OCI-M1 (cell line): ENCODE data around the gene TPO.

Experiments used
- DNase-seq: peaks from one replicate; lab custom pipeline; 2025; lab: John Stamatoyannopoulos, UW

Gene TPO

DNA sequence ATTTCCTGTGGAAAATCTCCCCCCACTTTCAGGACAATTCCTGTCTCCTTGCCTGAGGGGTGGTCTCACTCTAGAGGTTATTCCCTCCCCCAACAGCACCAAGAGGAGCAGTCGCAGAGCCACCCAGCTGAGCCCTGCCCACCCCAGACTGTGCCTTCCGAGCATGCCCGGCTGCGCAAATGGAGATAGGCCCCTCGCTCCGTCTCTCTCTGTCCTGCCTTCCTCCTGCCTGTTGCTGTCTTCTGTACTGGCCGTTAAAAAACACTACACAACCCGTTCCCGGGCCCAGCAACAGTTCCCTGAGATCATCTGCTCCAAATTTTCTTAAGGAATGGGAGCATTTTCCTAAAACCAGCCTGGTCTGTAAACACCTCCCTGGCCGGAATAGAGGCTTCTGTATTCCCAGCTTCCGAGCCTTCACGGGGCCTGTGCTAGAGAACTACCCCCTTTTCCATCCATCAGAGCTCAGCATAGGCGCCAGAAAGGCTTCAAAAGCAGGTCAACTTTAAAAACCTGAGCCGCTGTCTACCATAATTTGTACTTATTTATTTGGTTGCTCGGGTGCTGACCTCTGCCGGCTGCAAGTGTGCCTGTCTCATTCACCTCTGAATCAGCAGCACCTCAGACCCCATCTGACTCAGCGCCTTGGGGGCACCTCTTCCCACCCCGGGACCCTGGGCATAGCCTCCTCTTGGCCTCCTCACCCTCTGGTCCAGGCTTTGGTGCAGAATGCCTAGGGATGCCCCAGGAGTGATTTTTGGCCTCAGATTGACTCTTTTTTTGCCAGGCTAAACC, 171.6 kb downstream of the TPO start:
- no peak for DNase-seq

DNA sequence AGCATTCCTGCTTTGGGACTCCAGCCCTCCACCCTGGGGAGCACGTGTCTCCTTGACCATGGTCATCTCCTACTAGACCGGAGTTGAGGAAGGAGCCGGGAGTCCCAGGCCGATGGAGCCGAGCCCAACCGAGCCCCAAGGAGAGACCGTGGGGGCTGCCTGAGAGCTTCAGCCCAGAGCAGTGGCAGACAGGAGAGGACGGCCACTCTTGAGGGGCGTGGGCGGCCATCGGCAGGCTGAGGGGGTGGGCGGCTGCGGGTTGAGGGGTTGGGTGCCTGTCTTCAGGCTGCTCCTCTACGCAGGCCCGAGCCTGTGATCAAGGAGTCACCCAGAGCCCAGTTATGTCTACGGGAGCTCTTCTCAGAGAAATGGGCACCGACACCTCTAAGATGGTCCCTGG, 172.4 kb downstream of the TPO start:
- no peak for DNase-seq

DNA sequence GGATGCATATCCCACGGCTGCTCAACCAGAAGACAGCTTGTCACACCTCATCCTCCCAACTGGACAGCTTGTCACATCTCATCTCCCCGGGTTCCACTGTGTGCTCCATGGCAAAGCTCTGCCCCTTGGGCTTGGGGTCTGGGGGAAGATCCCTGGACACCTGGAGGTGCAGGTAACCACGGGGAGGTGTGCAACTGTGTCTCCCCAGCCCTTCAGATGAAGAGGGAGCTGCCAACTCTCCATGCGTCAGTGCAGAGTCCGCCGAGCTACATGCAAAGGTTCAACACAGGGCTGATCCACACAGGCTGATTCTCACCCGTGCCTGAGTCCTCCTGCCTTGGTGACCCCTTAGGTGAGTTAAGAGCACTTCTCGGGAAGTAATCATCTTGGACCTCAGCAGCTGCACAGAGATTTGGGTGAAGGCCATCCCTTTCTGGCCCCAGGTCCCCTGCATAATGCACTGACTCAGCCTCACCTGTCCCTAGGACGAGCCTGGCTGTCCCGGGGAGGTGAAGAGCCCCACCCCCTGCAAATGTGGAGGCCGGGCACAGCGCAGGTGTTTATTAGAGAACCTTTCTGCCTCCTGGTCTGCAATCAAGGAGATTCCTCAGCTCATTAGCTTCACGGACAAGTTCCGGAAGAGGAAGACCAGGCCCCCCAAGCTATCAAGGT, 173.1 kb downstream of the TPO start:
- no peak for DNase-seq

DNA sequence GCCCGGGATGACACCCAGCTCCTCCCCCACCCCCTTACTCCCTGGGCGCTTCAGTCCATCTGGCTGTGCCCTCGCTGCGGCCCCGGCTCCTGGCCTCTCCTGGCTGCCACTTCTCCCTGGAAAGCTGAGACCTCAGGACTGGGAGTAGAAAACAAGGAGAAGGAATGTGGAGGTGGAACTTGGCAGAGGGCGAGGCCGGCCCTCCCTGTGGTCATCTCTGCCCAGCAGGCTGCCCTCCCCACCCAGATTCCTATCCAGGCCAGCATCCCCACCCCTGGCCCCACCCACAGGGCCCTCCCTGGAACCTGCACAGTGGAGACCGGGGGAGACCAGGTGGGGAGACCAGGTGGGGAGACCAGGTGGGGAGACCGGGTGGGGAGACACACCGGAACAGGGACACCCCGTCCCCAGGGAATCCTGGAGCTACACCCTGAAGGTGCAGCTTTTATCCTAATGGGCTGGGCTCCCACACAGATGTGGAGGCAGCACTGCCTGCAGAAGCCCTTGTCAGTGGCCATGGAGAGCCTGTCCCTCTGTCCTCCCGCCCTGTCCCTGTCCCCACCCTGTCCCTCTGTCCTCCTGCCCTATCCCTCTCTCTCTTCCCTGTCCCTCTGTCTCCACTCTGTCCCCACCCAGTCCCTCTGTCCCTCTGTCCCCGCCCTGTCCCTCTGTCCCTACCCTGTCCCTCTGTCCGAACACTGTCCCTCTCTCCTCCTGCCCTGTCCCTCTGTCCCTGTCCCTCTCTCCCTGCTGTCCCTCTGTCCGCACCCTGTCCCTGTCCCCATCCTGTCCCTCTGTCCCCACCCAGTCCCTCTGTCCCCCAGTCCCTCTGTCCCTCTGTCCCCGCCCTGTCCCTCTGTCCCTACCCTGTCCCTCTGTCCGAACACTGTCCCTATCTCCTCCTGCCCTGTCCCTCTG, 173.9 kb downstream of the TPO start:
- no peak for DNase-seq

DNA sequence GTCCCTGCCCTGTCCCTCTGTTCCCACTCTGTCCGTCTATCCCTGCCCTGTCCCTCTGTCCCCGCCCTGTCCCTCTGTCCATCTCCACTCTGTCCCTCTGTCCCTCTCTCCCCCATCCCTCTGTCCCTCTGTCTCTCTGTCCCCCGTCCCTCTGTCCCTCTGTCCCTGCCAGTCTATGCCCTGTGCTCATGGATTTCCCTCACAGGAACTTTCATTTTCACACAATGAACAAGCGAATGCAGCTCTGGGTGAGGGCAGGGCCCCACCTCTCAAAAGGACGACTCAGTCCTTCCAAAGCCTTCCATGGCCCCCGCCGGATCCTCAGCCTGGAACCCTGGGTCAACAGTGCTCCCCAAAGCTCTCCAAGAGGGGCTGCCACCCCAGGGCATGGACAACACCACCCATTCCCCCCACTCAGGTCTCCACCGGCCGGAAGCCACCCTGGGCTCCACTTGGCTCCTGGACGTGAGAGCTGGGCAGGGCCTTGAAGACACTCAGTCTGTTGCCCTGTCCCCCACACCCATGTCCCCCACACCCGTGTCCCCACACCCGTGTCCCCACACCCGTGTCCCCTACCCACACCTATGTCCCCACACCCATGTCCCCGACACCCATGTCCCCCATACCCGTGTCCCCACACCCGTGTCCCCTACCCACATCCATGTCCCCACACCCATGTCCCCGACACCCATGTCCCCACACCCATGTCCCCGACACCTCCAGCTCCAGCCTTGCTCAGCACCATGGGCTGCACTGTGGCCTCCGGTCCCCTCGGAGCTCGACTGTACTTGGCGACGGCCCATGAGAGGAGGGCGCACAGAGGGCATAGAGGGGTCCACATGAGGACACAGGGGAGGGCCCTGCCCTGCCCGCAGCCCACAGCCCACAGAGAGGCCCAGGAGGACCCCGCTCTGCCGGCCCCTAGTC, 175.1 kb downstream of the TPO start:
- DNase-seq = no peak

DNA sequence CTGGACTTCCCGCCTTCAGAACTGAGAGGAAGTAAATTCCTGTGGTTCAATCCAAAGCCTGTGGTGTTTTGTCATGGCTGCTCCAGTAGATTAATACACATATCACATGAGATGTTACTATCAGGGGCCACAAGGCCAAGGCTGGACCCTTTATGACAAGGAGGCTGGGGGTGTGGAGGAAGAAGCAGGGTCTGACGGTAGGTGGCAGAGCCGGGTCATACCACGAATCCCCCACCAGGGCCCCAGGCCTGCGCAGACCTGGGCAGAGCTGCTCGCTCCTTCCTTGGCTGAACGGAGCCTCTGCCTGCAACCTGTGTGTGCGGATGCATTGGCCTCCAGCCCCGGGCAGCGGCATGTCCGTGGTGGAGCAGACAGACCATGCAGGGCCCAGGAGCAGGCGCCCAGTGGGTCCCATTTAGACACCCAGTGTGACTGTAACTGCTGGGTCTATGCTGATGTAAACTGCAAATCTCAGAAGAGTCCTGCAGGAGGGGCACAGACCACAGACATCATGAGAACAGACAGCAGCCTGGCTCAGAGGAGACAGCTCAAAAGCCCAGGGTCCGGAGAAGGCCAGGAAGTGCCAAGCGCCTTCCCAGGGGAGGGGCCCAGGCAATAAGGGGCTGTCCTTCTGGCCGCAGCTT, 175.8 kb downstream of the TPO start:
- DNase-seq = no peak

DNA sequence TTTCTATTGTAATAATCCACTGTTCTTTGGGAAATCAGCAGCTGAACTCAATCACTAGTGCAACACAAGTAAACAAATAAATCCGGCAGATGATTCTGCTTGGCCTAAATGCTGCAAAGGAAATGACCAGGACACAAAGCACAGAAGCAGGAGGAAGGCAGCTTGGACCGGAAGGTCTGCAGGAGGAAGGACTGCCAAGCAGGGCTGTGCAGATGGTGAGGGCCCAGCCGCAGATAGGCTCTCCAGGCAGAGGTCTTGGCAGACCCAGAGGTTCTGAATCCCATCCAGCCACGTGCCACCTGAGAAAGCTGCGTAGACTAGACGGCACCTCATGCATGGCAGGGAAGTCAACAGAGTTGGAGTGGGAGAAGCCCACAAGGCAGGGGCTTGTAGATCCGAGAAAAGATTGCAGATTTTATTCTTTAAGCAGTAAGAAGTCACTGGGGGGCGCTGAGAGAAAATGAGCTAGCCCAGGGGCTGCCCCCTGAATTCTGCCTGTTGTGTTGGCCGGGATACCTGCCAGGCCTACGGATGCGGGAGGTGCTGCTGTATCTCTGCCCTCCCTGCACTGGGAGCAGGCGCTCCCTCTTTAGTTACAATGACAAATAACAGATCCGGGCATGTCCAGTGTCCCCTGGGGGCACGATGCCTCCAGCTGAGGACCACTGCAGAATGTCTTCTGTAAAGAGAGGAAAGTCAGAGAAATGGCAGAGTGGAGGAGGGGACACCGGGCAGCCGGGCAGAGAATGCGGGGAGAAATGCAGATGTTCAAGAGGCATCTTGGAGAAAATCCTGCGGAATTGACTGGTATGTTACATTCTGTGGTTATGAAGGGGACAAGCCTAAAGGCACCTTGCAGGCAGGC, 177.6 kb downstream of the TPO start:
- DNase-seq = no peak

DNA sequence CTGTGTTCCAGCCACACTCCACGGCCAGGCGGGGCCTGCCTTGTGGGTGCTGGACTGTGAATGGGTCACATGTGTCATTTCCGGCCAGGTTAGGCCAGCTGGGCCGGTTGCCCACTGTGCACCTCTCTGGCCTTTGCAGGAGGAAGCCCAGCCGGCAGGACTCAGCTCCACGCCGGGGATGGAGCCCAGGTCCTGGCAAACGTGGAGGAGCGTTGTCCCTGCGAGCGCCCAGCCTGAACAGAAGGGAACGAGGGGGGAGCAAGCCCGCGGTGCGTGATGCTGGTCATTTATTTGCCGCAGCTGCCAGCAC, 178.2 kb downstream of the TPO start:
- DNase-seq = no peak
